SK-N-MC (cell line): ENCODE results near the gene CPLX3.

Experiments used
- EZH2 ChIP-seq: fragments of 200-600 bp; sonication (generic); IDR thresholded peaks from one replicate; pipeline ENCODE4 v1.6.1; 2017; ENCODE audit warnings: antibody characterized with exemption
- POLR2AphosphoS5 ChIP-seq: IDR thresholded peaks from 2 replicates; pipeline ENCODE4 v1.6.1; 2012; ENCODE audit warnings: mild to moderate bottlenecking, low read depth, low read length, borderline replicate concordance

DNA sequence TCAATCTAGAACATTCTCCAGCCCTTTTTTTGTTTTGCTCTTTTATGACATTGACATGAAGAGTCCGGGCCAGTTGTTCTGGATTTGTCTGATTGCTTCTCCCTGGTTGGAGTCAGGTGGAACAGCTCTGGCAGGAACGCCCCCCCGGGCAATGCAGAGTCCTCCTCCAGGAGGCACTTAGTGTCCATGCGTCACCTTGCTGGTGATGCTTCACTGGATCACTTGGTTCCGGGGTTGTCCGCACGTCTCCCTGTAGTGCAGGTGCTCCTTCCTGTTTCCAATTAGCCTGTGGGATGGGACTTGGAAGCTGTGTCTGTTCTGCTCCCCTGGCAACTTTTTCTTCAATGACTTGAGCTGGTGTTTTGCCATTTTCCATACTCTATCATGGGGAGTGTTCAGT, 34.8 kb upstream of the CPLX3 start:
- TF ChIP-seq EZH2 = no peak
- no peak for TF ChIP-seq POLR2AphosphoS5
